GM12878 (cell line): ENCODE measurements around the gene LCLAT1. TPM values are rescaled to one million over a fixed set of nuclear protein-coding genes. Genes with fewer than 3 reads are reported as not detected.

Experiments used
- BCL11A ChIP-seq: IDR thresholded peaks from 2 replicates; pipeline ENCODE4 v1.6.1; 2011; ENCODE audit warnings: low read depth, low read length
- CBX5 ChIP-seq: sonication (generic); IDR thresholded peaks from 2 replicates; pipeline ENCODE4 v1.6.1; 2016; ENCODE audit warnings: low read depth, moderate library complexity, mild to moderate bottlenecking, inconsistent platforms
- CHD2 ChIP-seq: IDR thresholded peaks from 2 replicates; pipeline ENCODE4 v1.6.1; 2011; ENCODE audit warnings: low read depth, low read length, improper control_type of control experiment, borderline replicate concordance
- GATAD2B ChIP-seq: fragments of 450-650 bp; conservative IDR thresholded peaks from 2 replicates; pipeline ENCODE4 v1.6.1; 2017; ENCODE audit warnings: low read depth, mild to moderate bottlenecking, moderate library complexity
- IKZF1 ChIP-seq: fragments of 450-650 bp; conservative IDR thresholded peaks from 2 replicates; pipeline ENCODE4 v1.6.1; 2017; ENCODE audit warnings: antibody characterized with exemption, mild to moderate bottlenecking
- MTA3 ChIP-seq: IDR thresholded peaks from 2 replicates; pipeline ENCODE4 v1.6.1; 2012; ENCODE audit warnings: low read length, inconsistent platforms, borderline replicate concordance
- SIX5 ChIP-seq: IDR thresholded peaks from 2 replicates; pipeline ENCODE4 v1.6.1; 2011; ENCODE audit warnings: mild to moderate bottlenecking, low read depth, low read length, moderate library complexity; ENCODE audit not compliant: severe bottlenecking
- SMAD1 ChIP-seq: fragments of 450-650 bp; IDR thresholded peaks from 2 replicates; pipeline ENCODE4 v1.6.1; 2018; ENCODE audit warnings: mild to moderate bottlenecking, low read depth; ENCODE audit not compliant: partially characterized antibody
- SMARCA5 ChIP-seq: fragments of 450-650 bp; IDR thresholded peaks from 2 replicates; pipeline ENCODE4 v1.6.1; 2017; ENCODE audit warnings: mild to moderate bottlenecking
- YY1 ChIP-seq: IDR thresholded peaks from 2 replicates; pipeline ENCODE4 v1.6.1; 2011; ENCODE audit warnings: low read depth, mild to moderate bottlenecking, low read length
- polyA plus RNA-seq, 11 experiments: library from polyadenylated mRNA; depleted of rRNA in 4 of 11; unstranded in 6 of 11; stranded (reverse) in 5 of 11; fragments of >200 nt; fragmentation: Nextera tagmentation in 4 of 11; fragmentation: Illumina TruSeq in 1 of 11; extraction: Ambion mirVana in 4 of 11; extraction: Trizol in 1 of 11; gene quantifications; 1 replicate in 1 of 11; 2 replicates in 10 of 11; pipeline versions ENCODE4 v1.2.1 to v1.2.3, GENCODE V29; 2011 to 2016; ENCODE audit warnings: inconsistent platforms in 2 of 11, missing spikeins in 2 of 11, low read depth in 1 of 11
- total RNA-seq, 4 experiments: library from RNA; depleted of rRNA in 3 of 4; stranded (reverse); fragments of >200 nt in 3 of 4; fragmentation: Illumina TruSeq in 1 of 4; extraction: Trizol in 1 of 4; gene quantifications; 2 replicates each; pipeline versions ENCODE4 v1.2.1 to v1.2.3, GENCODE V29; 2013 to 2021
- TF ChIP-seq, protein P1 (sequence below): fragments of 450-650 bp; IDR thresholded peaks from 2 replicates; pipeline ENCODE4 v1.6.1; 2018; ENCODE audit warnings: mild to moderate bottlenecking, low read depth, moderate library complexity; ENCODE audit not compliant: partially characterized antibody
- TF ChIP-seq, protein P2 (sequence below): fragments of 150-350 bp; IDR thresholded peaks from 2 replicates; pipeline ENCODE4 v1.6.1; 2014; ENCODE audit warnings: mild to moderate bottlenecking, low read depth, low read length
- TF ChIP-seq, protein P3 (sequence below): IDR thresholded peaks from 2 replicates; pipeline ENCODE4 v1.6.1; 2012; ENCODE audit warnings: low read depth, low read length, improper control_type of control experiment
- TF ChIP-seq, protein P4 (sequence below): IDR thresholded peaks from 2 replicates; pipeline ENCODE4 v1.6.1; 2011; ENCODE audit warnings: low read depth, low read length, improper control_type of control experiment, borderline replicate concordance
- TF ChIP-seq, protein P5 (sequence below): fragments of 450-650 bp; formaldehyde crosslinking; IDR thresholded peaks from 2 replicates; pipeline ENCODE4 v1.5.0; 2022; ENCODE audit warnings: mild to moderate bottlenecking, missing genetic modification characterization
- TF ChIP-seq, protein P6 (sequence below): fragments of 450-650 bp; IDR thresholded peaks from 2 replicates; pipeline ENCODE4 v1.6.1; 2017; ENCODE audit warnings: antibody characterized with exemption, mild to moderate bottlenecking, moderate library complexity

The LCLAT1 gene
- total and polyA plus RNA-seq, 10 of the 15 experiments (the other 5 are each of a cell fraction or from before 2014, with no cell fraction given): 8.1 to 33.0 (median 15.9) TPM

DNA sequence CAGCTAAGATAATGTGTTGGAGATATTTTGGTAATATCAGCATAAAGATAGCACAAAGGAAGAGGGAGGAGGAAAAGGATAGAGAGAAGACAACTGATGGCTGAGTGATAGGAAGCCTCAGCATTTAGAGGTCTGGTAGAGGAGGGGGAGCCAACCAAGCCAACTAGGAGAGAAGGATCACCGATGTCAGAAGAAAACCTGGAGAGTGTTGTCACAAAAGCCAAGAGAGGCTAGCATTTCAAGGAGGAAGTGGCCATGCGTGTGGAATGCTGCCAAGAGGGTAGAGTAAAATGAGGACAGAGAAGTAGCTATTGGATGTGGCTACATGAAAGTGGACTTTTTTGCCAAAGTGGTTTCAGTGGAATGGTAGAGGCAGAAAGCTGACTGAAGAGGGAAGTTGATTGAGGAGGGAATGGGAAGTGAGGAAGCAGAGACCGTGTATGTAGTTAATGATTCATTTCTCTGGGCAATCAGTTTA is 34.3 kb downstream of the LCLAT1 start (continued):
- TF ChIP-seq, protein P1, sequence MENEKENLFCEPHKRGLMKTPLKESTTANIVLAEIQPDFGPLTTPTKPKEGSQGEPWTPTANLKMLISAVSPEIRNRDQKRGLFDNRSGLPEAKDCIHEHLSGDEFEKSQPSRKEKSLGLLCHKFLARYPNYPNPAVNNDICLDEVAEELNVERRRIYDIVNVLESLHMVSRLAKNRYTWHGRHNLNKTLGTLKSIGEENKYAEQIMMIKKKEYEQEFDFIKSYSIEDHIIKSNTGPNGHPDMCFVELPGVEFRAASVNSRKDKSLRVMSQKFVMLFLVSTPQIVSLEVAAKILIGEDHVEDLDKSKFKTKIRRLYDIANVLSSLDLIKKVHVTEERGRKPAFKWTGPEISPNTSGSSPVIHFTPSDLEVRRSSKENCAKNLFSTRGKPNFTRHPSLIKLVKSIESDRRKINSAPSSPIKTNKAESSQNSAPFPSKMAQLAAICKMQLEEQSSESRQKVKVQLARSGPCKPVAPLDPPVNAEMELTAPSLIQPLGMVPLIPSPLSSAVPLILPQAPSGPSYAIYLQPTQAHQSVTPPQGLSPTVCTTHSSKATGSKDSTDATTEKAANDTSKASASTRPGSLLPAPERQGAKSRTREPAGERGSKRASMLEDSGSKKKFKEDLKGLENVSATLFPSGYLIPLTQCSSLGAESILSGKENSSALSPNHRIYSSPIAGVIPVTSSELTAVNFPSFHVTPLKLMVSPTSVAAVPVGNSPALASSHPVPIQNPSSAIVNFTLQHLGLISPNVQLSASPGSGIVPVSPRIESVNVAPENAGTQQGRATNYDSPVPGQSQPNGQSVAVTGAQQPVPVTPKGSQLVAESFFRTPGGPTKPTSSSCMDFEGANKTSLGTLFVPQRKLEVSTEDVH: no peak
- TF ChIP-seq BCL11A: no peak
- TF ChIP-seq, protein P2, sequence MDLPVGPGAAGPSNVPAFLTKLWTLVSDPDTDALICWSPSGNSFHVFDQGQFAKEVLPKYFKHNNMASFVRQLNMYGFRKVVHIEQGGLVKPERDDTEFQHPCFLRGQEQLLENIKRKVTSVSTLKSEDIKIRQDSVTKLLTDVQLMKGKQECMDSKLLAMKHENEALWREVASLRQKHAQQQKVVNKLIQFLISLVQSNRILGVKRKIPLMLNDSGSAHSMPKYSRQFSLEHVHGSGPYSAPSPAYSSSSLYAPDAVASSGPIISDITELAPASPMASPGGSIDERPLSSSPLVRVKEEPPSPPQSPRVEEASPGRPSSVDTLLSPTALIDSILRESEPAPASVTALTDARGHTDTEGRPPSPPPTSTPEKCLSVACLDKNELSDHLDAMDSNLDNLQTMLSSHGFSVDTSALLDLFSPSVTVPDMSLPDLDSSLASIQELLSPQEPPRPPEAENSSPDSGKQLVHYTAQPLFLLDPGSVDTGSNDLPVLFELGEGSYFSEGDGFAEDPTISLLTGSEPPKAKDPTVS: no peak
- TF ChIP-seq, protein P3, sequence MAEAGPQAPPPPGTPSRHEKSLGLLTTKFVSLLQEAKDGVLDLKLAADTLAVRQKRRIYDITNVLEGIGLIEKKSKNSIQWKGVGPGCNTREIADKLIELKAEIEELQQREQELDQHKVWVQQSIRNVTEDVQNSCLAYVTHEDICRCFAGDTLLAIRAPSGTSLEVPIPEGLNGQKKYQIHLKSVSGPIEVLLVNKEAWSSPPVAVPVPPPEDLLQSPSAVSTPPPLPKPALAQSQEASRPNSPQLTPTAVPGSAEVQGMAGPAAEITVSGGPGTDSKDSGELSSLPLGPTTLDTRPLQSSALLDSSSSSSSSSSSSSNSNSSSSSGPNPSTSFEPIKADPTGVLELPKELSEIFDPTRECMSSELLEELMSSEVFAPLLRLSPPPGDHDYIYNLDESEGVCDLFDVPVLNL: no peak
- TF ChIP-seq, protein P4, sequence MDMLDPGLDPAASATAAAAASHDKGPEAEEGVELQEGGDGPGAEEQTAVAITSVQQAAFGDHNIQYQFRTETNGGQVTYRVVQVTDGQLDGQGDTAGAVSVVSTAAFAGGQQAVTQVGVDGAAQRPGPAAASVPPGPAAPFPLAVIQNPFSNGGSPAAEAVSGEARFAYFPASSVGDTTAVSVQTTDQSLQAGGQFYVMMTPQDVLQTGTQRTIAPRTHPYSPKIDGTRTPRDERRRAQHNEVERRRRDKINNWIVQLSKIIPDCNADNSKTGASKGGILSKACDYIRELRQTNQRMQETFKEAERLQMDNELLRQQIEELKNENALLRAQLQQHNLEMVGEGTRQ: no peak
- TF ChIP-seq YY1: no peak
- no peak for TF ChIP-seq MTA3
- TF ChIP-seq SMARCA5: no peak
- no peak for TF ChIP-seq SIX5
- TF ChIP-seq GATAD2B: no peak
- TF ChIP-seq CBX5: no peak
- no peak for TF ChIP-seq SMAD1
- TF ChIP-seq IKZF1: peak; percentile 24; the same call in 1 of the 2 replicates
- TF ChIP-seq, protein P5, sequence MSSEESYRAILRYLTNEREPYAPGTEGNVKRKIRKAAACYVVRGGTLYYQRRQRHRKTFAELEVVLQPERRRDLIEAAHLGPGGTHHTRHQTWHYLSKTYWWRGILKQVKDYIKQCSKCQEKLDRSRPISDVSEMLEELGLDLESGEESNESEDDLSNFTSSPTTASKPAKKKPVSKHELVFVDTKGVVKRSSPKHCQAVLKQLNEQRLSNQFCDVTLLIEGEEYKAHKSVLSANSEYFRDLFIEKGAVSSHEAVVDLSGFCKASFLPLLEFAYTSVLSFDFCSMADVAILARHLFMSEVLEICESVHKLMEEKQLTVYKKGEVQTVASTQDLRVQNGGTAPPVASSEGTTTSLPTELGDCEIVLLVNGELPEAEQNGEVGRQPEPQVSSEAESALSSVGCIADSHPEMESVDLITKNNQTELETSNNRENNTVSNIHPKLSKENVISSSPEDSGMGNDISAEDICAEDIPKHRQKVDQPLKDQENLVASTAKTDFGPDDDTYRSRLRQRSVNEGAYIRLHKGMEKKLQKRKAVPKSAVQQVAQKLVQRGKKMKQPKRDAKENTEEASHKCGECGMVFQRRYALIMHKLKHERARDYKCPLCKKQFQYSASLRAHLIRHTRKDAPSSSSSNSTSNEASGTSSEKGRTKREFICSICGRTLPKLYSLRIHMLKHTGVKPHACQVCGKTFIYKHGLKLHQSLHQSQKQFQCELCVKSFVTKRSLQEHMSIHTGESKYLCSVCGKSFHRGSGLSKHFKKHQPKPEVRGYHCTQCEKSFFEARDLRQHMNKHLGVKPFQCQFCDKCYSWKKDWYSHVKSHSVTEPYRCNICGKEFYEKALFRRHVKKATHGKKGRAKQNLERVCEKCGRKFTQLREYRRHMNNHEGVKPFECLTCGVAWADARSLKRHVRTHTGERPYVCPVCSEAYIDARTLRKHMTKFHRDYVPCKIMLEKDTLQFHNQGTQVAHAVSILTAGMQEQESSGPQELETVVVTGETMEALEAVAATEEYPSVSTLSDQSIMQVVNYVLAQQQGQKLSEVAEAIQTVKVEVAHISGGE: no peak
- TF ChIP-seq, protein P6, sequence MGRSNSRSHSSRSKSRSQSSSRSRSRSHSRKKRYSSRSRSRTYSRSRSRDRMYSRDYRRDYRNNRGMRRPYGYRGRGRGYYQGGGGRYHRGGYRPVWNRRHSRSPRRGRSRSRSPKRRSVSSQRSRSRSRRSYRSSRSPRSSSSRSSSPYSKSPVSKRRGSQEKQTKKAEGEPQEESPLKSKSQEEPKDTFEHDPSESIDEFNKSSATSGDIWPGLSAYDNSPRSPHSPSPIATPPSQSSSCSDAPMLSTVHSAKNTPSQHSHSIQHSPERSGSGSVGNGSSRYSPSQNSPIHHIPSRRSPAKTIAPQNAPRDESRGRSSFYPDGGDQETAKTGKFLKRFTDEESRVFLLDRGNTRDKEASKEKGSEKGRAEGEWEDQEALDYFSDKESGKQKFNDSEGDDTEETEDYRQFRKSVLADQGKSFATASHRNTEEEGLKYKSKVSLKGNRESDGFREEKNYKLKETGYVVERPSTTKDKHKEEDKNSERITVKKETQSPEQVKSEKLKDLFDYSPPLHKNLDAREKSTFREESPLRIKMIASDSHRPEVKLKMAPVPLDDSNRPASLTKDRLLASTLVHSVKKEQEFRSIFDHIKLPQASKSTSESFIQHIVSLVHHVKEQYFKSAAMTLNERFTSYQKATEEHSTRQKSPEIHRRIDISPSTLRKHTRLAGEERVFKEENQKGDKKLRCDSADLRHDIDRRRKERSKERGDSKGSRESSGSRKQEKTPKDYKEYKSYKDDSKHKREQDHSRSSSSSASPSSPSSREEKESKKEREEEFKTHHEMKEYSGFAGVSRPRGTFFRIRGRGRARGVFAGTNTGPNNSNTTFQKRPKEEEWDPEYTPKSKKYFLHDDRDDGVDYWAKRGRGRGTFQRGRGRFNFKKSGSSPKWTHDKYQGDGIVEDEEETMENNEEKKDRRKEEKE: no peak
- no peak for TF ChIP-seq CHD2
- TF ChIP-seq, all 136 proteins: peak for 4
